Measurements from ENCODE around the gene STK32B. TPM values are rescaled to one million over a fixed set of nuclear protein-coding genes. Genes with fewer than 3 reads are reported as not detected.

STK32B gene
- total and polyA plus RNA-seq, 2 donors (not counting 3 experiments of a cell fraction or from before 2014, with no cell fraction given) = 5.6 to 7.8 TPM

DNA sequence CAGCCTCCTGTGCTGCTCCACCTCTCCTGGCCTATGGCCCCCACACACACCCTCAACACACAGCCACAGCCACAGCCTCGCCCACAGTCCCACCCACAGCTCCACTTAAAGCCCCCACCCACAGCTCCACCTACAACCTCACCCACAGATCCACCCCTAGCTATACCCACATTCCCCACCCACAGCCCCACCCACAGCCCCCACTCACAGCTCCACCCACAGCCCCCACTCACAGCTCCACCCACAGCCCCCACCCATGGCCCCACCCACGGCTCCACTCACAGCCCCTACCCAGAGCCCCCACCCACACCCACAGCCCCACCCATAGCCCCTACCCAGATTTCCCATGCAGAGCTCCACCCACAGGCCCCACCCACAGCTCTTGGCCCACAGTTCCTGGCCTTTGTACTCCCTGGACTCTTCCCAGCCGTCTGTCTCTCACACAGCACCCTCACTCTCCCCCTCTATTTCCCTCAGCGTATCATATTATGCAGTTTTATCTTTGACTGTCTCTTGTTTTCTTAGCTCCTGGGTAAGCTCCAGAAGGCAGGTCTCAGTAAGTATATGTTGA, 334.5 kb downstream of the STK32B start:
- Histone ChIP-seq H3K9ac (replicated peaks; ENCODE audit: extremely low read depth, insufficient read depth, low read length) (no peak overlapping the region), H3K79me2 (ENCODE audit: control insufficient read depth, insufficient read depth, low read length) (no peaks in the 10 kb centered on the region), H3K27me3 (ENCODE audit: control insufficient read depth in 2 of 2, insufficient read depth in 2 of 2, low read length in 2 of 2) (no peaks in the 10 kb centered on the region), H3K27ac (ENCODE audit: insufficient read depth, low read depth, low read length) (no peak overlapping the region), H4K20me1 (replicated peaks; ENCODE audit: control insufficient read depth, extremely low read depth, insufficient read depth, low read length) (no peaks in the 10 kb centered on the region), H3K36me3 (ENCODE audit: control insufficient read depth in 2 of 2, extremely low read depth in 1 of 2, insufficient read depth in 2 of 2, low read length in 2 of 2) (no peaks in the 10 kb centered on the region), H3K4me3 (replicated peaks in 1 of 3; ENCODE audit: insufficient read depth in 1 of 3, low read depth in 1 of 3, low read length in 3 of 3) (no peak overlapping the region), H3K9me1 (replicated peaks; ENCODE audit: control insufficient read depth, extremely low read depth, insufficient read depth, low read length) (no peaks in the 10 kb centered on the region), H3K4me2 (ENCODE audit: insufficient read depth, low read length) (no peak overlapping the region), H3K4me1 (ENCODE audit: control insufficient read depth, extremely low read depth, insufficient read depth, low read length) (no peaks in the 10 kb centered on the region), H3K9me3 (replicated peaks; ENCODE audit: control insufficient read depth, insufficient read depth, low read length) (no peaks in the 10 kb centered on the region), H2AFZ (ENCODE audit: low read depth, low read length) (no peak overlapping the region)
- POLR2A ChIA-PET = no interaction called here
- CTCF ChIA-PET = interaction anchor here (1.2 to 1.8 kb wide), 2 partner anchors 14 to 335 kb away, joined by 6 to 11 read pairs; partner anchors contain the start of gene STK32B
- intact Hi-C loops (cut with micrococcal nuclease) = no loop called here
- BruUV-seq (replicated peaks) = no TSS peak
- no peak for DNase-seq (ENCODE audit: low read depth, low spot score)
- TF ChIP-seq POLR2A (IDR thresholded peaks at IDR 0.05; ENCODE audit: low read depth, low read length) (no peak), POLR2AphosphoS5 (IDR thresholded peaks at IDR 0.05; ENCODE audit: insufficient read depth, low read depth, low read length) (no peak)
- TF ChIP-seq, protein P1, sequence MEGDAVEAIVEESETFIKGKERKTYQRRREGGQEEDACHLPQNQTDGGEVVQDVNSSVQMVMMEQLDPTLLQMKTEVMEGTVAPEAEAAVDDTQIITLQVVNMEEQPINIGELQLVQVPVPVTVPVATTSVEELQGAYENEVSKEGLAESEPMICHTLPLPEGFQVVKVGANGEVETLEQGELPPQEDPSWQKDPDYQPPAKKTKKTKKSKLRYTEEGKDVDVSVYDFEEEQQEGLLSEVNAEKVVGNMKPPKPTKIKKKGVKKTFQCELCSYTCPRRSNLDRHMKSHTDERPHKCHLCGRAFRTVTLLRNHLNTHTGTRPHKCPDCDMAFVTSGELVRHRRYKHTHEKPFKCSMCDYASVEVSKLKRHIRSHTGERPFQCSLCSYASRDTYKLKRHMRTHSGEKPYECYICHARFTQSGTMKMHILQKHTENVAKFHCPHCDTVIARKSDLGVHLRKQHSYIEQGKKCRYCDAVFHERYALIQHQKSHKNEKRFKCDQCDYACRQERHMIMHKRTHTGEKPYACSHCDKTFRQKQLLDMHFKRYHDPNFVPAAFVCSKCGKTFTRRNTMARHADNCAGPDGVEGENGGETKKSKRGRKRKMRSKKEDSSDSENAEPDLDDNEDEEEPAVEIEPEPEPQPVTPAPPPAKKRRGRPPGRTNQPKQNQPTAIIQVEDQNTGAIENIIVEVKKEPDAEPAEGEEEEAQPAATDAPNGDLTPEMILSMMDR (IDR thresholded peaks at IDR 0.05; ENCODE audit: extremely low read depth in 1 of 2, insufficient read depth in 1 of 2, low read depth in 1 of 2, low read length in 2 of 2) = no peak
- dilution Hi-C loops (cut with MboI; ENCODE audit: extremely low pct_ligation_motif_present, low sequenced_read_pairs) = no loop called here
- no peak for FAIRE-seq

- Histone ChIP-seq H3K27me3 (ENCODE audit: control insufficient read depth in 2 of 2, insufficient read depth in 2 of 2, low read length in 2 of 2) (no peaks in the 10 kb centered on the region), H4K20me1 (replicated peaks; ENCODE audit: control insufficient read depth, extremely low read depth, insufficient read depth, low read length) (no peaks in the 10 kb centered on the region), H3K9me1 (replicated peaks; ENCODE audit: control insufficient read depth, extremely low read depth, insufficient read depth, low read length) (no peaks in the 10 kb centered on the region), H3K9ac (replicated peaks; ENCODE audit: extremely low read depth, insufficient read depth, low read length) (no peak overlapping the region), H3K9me3 (replicated peaks; ENCODE audit: control insufficient read depth, insufficient read depth, low read length) (no peaks in the 10 kb centered on the region), H3K27ac (ENCODE audit: insufficient read depth, low read depth, low read length) (no peak overlapping the region), H3K4me2 (ENCODE audit: insufficient read depth, low read length) (no peak overlapping the region), H3K36me3 (ENCODE audit: control insufficient read depth in 2 of 2, extremely low read depth in 1 of 2, insufficient read depth in 2 of 2, low read length in 2 of 2) (no peaks in the 10 kb centered on the region), H3K4me1 (ENCODE audit: control insufficient read depth, extremely low read depth, insufficient read depth, low read length) (no peaks in the 10 kb centered on the region), H3K4me3 (replicated peaks in 1 of 3; ENCODE audit: insufficient read depth in 1 of 3, low read depth in 1 of 3, low read length in 3 of 3) (no peak overlapping the region), H2AFZ (ENCODE audit: low read depth, low read length) (no peak overlapping the region), H3K79me2 (ENCODE audit: control insufficient read depth, insufficient read depth, low read length) (no peaks in the 10 kb centered on the region)
- ChIA-PET POLR2A (no interaction called here), CTCF (interaction anchor here (1.0 to 1.8 kb wide), 3 partner anchors 13 to 337 kb away, joined by 4 to 11 read pairs (median 6); no protein-coding TSS in a partner anchor)
- FAIRE-seq (no peak), DNase-seq (ENCODE audit: low read depth, low spot score) (no peak)
- no TSS peak for BruUV-seq (replicated peaks)
- dilution Hi-C loops (cut with MboI; ENCODE audit: extremely low pct_ligation_motif_present, low sequenced_read_pairs) (no loop called here), intact Hi-C loops (cut with micrococcal nuclease) (no loop called here)
- TF ChIP-seq, protein P2, sequence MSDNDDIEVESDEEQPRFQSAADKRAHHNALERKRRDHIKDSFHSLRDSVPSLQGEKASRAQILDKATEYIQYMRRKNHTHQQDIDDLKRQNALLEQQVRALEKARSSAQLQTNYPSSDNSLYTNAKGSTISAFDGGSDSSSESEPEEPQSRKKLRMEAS (IDR thresholded peaks at IDR 0.05; ENCODE audit: insufficient read depth, insufficient read length) = no peak
- TF ChIP-seq EZH2 (IDR thresholded peaks at IDR 0.05; ENCODE audit: borderline replicate concordance, low read depth, low read length, severe bottlenecking) = no peak
- no peak for TF ChIP-seq GATA2 (IDR thresholded peaks at IDR 0.05; ENCODE audit: insufficient read depth, insufficient read length, low read depth, low read length)
- TF ChIP-seq FOS (IDR thresholded peaks at IDR 0.05; ENCODE audit: borderline replicate concordance, insufficient read depth, low read length) = no peak
- TF ChIP-seq MYC (IDR thresholded peaks at IDR 0.05; ENCODE audit: low read depth, low read length) = no peak
- TF ChIP-seq JUN (IDR thresholded peaks at IDR 0.05; ENCODE audit: borderline replicate concordance, insufficient read depth, insufficient read length, low read depth) = no peak
- no peak for TF ChIP-seq POLR2A (IDR thresholded peaks at IDR 0.05; ENCODE audit: low read depth, low read length)
- no peak for TF ChIP-seq POLR2AphosphoS5 (IDR thresholded peaks at IDR 0.05; ENCODE audit: insufficient read depth, low read depth, low read length)
- TF ChIP-seq, protein P1 (IDR thresholded peaks at IDR 0.05; ENCODE audit: extremely low read depth in 1 of 2, insufficient read depth in 1 of 2, low read depth in 1 of 2, low read length in 2 of 2) = no peak
Measured at GRCh38 chr4:5386921-5387320, 335.6 kb downstream of the STK32B start.

All from endothelial cell of umbilical vein (primary cell).